HG03280 (cell line): ENCODE results near the gene COX14.
"Not testable (repeated sequence)": the region's sequence is repeated elsewhere in the genome, so short reads cannot be mapped to it uniquely, and the experiment has no call there.

ENCODE experiments used
- ATAC-seq: cut with Tn5 transposase; IDR thresholded peaks from one replicate; pipeline ENCODE4 v1.9.1; 2021; ENCODE audit warnings: mild to moderate bottlenecking, moderate library complexity; ENCODE audit not compliant: unreplicated experiment

Gene COX14

DNA sequence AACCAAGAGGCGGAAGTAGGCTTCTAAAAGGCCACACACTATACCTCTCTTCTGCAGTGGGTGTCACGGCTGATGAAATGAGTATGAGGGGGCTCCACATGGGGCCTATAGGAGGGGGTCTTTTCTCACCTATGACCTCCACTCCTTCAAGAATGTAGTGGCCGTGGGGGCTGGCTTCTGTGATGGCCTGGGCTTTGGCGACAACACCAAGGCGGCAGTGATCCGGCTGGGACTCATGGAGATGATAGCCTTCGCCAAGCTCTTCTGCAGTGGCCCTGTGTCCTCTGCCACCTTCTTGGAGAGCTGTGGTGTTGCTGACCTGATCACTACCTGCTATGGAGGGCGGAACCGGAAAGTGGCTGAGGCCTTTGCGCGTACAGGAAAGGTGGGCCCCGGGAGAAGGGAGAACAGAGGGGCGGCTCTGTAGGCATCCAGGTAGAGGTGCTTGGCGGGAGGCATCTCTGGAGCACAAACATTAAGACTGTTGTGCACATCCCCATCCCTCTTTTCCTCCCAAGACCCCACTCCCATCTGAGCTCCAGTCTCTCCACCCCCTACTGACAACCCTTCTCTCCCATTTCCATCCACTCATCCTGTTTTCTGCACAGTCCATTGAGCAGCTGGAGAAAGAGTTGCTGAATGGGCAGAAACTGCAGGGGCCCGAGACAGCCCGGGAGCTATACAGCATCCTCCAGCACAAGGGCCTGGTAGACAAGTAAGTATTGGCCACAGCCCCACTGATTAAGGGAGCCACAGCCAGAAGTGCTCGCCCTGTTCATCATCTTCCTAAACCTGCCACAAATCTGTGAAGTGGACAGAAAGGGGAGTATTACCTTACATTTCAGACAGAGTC lies 4.4 kb upstream of the COX14 start:
- no peak for ATAC-seq

DNA sequence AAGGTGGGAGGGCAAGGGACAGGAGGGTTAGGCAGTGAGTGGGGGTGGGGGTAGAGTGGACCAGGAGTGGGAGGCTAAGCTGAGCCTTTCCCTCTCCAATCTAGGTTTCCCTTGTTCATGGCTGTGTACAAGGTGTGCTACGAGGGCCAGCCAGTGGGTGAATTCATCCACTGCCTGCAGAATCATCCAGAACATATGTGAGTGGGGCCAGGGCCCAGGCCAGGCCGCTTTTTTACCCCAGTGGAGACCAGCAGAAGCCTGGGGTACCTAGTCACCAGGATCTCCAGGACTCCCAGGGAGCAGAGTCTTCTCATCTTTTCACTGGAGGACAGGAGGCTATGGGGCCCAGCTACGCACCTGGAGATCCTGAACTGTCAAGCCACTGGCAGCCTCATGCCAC lies 2.7 kb upstream of the COX14 start:
- no peak for ATAC-seq

GRCh38 chr12:50110127-50110761 lies 1.8 kb upstream of the COX14 start:
- no peak for ATAC-seq

DNA sequence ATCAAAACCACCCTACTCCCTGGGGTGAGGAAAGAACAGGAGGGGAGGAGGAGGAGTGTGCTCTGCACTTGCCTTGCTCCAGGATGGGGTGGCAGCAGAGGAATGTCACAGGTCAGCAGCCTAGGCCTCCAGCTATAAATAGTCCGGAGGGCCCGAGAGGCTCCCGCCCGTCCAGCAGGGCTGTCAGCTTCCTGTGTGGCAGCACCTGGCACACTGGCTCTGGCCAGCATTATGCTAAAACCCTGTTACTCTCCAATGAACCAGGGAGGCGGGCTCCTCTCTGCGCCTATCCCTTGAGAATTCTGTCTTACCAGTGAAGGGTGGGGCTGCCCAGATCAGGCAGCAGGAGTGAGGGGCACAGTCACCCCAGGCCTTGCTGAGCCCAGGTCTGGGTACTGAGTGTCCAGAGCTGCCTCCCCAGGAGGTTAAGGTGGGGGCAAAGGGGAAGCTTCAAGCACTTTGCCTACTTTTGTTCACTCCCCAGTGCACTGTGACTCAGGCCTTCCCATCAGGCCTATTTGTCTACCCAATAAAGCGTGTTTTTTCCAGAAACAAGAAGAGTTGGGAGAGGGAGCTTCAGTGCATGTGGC lies 1.2 kb upstream of the COX14 start:
- ATAC-seq = no peak

DNA sequence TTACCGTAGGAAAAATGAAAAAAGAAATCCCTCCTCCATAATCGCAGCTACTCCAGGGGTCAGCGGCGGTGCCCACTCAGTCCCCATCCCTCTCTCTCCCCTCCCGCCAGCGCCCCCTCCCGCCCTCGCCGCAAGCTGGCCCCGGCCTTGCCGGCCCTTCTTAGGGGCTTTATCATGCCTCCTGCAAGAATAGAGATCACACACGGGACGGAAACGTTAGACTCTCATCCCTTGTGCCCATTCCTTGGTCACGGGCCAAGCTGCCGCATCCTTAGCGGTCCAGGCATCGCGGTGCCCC lies 692 bp upstream of the COX14 start:
- ATAC-seq = peak; percentile 5

- ATAC-seq = no peak
These were observed 601 bp downstream of the COX14 start for GRCh38 chr12:50112456-50113218.

GRCh38 chr12:50117057-50117622 lies 5.1 kb downstream of the COX14 start:
- no peak for ATAC-seq

DNA sequence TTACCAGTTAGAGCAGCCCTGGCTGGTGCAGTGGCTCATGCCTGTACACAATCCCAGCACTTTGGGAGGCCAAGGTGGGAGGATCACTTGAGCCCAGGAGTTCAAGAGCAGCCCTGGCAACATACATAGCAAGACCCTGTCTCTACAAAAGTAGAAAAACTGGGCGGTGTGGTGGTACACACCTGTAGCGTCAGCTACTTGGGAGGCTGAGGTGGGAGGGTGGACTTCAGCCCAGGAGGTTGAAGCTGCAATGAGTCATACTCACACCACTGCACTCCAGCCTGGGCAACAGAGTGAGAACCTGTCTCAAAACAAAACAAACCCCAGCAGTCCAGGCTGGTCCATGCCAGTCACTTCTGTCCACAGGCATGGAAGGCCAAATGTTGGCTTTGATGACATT lies 7.4 kb downstream of the COX14 start:
- no peak for ATAC-seq

GRCh38 chr12:50120521-50120920 lies 8.5 kb downstream of the COX14 start:
- ATAC-seq = no peak

GRCh38 chr12:50120953-50121352 lies 8.9 kb downstream of the COX14 start:
- no peak for ATAC-seq

DNA sequence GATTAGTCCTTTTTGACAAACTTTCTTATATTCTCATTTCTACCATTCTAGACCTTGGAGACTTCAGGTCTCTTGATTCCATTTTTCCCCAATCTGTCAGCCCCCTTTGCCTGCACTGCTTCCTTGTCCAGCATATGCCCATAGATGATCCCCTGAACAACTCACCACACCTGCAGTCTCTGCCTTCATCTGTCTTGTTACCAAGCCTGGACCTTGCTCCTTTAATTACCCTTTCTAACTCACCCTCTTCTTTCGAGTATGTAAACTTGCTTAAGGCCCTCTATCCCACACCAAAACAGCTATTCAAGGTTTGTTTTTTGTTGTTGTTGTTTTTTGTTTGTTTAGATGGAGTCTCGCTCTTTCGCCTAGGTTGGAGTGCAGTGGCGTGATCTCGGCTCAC lies 9.6 kb downstream of the COX14 start:
- ATAC-seq = no peak

- ATAC-seq = no peak
These were observed 11.2 kb downstream of the COX14 start for GRCh38 chr12:50123203-50123602.

DNA sequence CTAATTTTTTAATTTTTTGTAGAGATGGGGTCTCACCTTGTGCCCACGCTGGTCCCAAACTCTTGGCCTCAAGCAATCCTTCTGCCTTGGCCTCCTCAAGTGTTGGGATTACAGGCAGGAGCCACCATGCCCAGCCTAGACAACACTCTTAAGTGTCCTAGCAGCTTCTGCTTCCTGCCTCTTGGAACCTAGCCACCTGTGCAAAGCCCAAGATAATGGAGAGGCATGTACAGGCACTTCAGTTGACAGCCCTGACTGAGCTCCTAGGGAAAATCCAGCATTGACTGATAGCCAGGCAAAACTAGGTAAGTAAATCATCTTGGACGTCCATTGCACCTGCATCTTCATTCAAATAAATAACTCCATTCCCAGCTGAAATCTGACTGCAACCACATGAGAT lies 15.5 kb downstream of the COX14 start:
- ATAC-seq = no peak

- ATAC-seq = no peak
These were observed 17.3 kb downstream of the COX14 start for GRCh38 chr12:50129290-50129689.

- no peak for ATAC-seq
These were observed 20.6 kb downstream of the COX14 start for GRCh38 chr12:50132505-50133135.

GRCh38 chr12:50142993-50143392 lies 31.0 kb downstream of the COX14 start:
- ATAC-seq = no peak

- no peak for ATAC-seq
These were observed 33.4 kb downstream of the COX14 start for GRCh38 chr12:50145439-50145838.

DNA sequence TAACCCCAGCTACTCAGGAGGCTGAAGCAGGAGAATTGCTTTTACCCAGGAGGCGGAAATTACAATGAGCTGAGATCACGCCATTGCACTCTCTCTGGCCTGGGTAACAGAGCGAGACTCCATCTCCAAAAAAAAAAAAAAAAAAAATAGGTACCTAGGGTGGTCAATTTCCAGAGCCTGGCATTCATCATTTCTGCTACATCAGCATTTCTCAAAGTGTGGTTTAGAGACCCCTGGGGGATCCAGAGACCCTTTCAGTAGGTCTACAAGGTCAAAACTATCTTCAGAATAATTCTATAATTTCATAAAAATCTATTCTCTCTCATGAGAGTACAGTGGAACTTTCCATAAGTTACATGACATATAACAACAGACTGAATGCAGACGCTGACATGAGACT lies 35.2 kb downstream of the COX14 start:
- ATAC-seq = no peak

GRCh38 chr12:50148011-50148410 lies 36.0 kb downstream of the COX14 start:
- not testable (repeated sequence) for ATAC-seq

DNA sequence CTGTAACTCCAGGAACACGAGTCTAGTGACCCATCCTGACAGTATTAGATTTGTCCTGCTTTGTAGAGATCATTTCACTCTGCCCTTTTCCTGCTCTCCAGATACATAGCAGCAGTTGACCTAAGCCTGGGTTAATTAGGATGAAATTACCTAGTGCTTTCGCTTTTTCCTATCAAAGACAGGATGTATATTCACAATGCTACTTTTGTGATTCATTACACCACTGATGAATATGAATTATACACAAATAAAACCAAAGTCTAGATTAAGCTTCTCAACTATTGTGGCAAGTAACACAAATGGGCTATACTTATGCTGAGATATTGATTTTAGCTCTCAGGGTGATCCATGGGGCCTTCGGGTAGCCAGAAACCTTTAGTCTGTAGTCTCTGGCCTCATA lies 37.3 kb downstream of the COX14 start:
- ATAC-seq = no peak
